Parathyroid adenoma (tissue), 2 donors: Measurements from ENCODE around the gene CFAP100.

Source experiments
- H2AFZ ChIP-seq: fragments of 300-600 bp; sonication (generic); one replicate; pipeline ENCODE4 v1.7.0; 2017; ENCODE audit warnings: antibody characterized with exemption, mild to moderate bottlenecking
- H3K27ac ChIP-seq: fragments of 300-600 bp; sonication (generic); one replicate; pipeline ENCODE4 v1.7.0; 2017
- H3K27me3 ChIP-seq: fragments of 300-600 bp; sonication (generic); one replicate; pipeline ENCODE4 v1.7.0; 2017; ENCODE audit warnings: low read length; ENCODE audit not compliant: control insufficient read depth, insufficient read depth
- H3K36me3 ChIP-seq: fragments of 300-600 bp; sonication (generic); one replicate; pipeline ENCODE4 v1.7.0; 2017; ENCODE audit warnings: low read length; ENCODE audit not compliant: control insufficient read depth, insufficient read depth
- H3K4me1 ChIP-seq: fragments of 300-600 bp; sonication (generic); one replicate; pipeline ENCODE4 v1.7.0; 2017; ENCODE audit warnings: control low read depth
- H3K4me2 ChIP-seq: fragments of 300-600 bp; sonication (generic); one replicate; pipeline ENCODE4 v1.7.0; 2017; ENCODE audit warnings: low read length
- H3K4me3 ChIP-seq: fragments of 300-600 bp; sonication (generic); one replicate; pipeline ENCODE4 v1.7.0; 2017; ENCODE audit warnings: low read depth, low read length
- H3K79me2 ChIP-seq: fragments of 300-600 bp; sonication (generic); one replicate; pipeline ENCODE4 v1.7.0; 2017; ENCODE audit warnings: control low read depth
- H3K9ac ChIP-seq: fragments of 300-600 bp; sonication (generic); one replicate; pipeline ENCODE4 v1.7.0; 2017; ENCODE audit warnings: mild to moderate bottlenecking
- H3K9me3 ChIP-seq: fragments of 300-600 bp; sonication (generic); one replicate; pipeline ENCODE4 v1.7.0; 2017; ENCODE audit warnings: low read length; ENCODE audit not compliant: control insufficient read depth
- TF ChIP-seq, protein P1 (sequence below): fragments of 300-600 bp; sonication (generic); IDR thresholded peaks from one replicate; pipeline ENCODE4 v1.7.0; 2017; ENCODE audit warnings: antibody characterized with exemption, mild to moderate bottlenecking
- donor health status: primary hyperparathyroidism.

The CFAP100 gene

DNA sequence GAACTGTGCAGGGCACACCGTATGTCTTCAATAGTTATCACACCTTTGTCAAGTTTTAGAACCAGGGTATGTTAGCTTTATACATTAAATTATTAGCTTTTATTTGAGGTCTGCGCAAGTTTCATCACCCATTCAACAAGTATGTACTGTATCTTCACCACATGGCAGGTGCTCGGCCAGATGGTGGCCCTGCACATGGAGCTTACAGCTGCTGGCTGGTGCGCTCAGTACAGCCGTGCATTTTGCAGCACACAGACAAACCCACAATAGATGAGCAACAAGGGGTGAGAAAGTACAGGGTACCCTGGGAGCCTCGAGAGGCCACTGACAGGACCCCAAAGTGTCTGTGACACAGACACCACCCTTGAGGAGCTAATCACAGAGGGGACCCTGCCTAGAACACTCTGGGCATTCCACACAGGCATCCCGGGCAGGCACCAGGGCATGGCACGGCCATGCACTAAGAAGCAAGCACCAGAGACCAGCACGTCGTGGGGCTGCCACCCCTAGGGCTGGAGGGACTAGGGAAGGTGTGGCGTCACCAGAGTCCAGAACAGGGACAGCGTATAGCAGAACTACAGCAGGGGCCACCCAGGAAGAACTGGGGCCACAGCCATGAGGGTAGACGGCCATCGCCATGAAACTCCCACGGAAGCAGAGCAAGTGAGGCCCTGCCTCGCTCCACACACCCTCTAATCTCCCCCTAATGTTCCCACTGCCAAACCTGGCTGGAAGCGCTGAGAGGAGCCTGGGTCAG lies 53.6 kb downstream of the CFAP100 start:
- Histone ChIP-seq H3K27me3 (no peaks in the 10 kb centered on the region), H3K4me2 (no peak overlapping the region), H3K79me2 (no peaks in the 10 kb centered on the region), H3K27ac (no peak overlapping the region), H2AFZ (no peak overlapping the region), H3K4me3 (no peak overlapping the region), H3K36me3 (no peaks in the 10 kb centered on the region), H3K4me1 (no peaks in the 10 kb centered on the region), H3K9ac (no peak overlapping the region), H3K9me3 (no peaks in the 10 kb centered on the region)
- TF ChIP-seq, protein P1, sequence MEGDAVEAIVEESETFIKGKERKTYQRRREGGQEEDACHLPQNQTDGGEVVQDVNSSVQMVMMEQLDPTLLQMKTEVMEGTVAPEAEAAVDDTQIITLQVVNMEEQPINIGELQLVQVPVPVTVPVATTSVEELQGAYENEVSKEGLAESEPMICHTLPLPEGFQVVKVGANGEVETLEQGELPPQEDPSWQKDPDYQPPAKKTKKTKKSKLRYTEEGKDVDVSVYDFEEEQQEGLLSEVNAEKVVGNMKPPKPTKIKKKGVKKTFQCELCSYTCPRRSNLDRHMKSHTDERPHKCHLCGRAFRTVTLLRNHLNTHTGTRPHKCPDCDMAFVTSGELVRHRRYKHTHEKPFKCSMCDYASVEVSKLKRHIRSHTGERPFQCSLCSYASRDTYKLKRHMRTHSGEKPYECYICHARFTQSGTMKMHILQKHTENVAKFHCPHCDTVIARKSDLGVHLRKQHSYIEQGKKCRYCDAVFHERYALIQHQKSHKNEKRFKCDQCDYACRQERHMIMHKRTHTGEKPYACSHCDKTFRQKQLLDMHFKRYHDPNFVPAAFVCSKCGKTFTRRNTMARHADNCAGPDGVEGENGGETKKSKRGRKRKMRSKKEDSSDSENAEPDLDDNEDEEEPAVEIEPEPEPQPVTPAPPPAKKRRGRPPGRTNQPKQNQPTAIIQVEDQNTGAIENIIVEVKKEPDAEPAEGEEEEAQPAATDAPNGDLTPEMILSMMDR: no peak

DNA sequence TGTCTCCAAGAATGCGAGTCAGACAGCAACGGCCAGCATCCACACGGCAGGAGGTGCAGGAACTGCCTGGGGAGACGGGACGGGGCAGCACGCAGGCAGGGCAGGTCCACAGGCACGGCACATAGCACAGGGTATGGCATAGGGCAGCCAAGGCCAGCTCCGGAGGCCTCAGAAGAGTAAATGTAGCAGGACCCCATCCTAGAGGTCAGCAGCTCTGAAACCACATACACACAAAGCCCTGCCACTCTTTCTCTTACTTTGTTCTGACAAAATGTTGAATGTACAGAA lies 54.1 kb downstream of the CFAP100 start:
- Histone ChIP-seq H3K9ac (no peak overlapping the region), H3K9me3 (no peaks in the 10 kb centered on the region), H3K4me3 (no peak overlapping the region), H3K4me2 (no peak overlapping the region), H3K27me3 (no peaks in the 10 kb centered on the region), H3K36me3 (no peaks in the 10 kb centered on the region), H3K79me2 (no peaks in the 10 kb centered on the region), H3K27ac (no peak overlapping the region), H3K4me1 (no peaks in the 10 kb centered on the region), H2AFZ (no peak overlapping the region)
- TF ChIP-seq, protein P1: no peak

DNA sequence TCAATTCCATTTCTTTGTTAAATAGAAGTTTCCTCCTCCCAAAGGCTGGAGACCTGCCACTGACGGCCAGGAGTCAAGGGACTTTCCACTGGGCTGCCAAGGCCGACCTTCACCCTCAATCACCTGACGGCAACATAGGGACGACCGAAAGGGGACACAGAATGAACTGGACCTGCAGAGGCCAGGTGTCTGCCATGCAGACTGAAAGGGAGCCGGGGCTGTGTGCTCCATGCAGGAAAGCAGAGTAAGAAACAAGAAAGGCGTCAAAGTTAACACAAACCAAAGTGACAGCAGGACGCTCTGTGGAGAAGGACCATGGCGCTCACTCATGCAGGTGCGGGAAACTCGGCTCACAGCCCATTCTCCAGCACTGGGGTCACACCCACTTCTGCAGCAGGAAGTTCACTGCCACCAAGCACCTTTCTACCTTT lies 54.9 kb downstream of the CFAP100 start:
- Histone ChIP-seq H2AFZ (no peak overlapping the region), H3K27me3 (no peaks in the 10 kb centered on the region), H3K4me3 (no peak overlapping the region), H3K9ac (no peak overlapping the region), H3K4me2 (no peak overlapping the region), H3K9me3 (no peaks in the 10 kb centered on the region), H3K36me3 (no peaks in the 10 kb centered on the region), H3K27ac (no peak overlapping the region), H3K4me1 (no peaks in the 10 kb centered on the region), H3K79me2 (no peaks in the 10 kb centered on the region)
- TF ChIP-seq, protein P1: no peak

DNA sequence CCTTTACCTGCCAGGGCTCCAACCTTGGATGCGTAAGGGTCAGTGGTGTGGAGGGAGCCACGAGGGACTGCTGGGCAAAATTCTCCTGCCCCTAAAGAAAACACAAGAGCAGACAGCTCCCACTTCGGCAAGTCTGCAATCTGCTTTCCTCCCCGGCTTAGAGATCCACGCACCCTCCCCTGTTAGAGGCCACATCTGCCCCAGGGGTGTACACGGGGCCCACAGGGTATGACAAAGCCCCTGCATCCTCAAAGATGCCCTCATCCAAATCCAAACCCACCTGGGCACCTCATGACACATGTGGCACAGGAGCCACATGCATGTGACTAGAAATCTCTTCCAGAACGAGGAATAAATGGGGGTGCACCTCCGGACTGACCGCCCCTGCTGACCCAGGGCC lies 55.5 kb downstream of the CFAP100 start:
- H3K4me2 ChIP-seq: no peak overlapping the region
- H3K27ac ChIP-seq: no peak overlapping the region
- TF ChIP-seq, protein P1: no peak
- no peaks in the 10 kb centered on the region for H3K27me3 ChIP-seq
- H3K4me1 ChIP-seq: no peaks in the 10 kb centered on the region
- no peaks in the 10 kb centered on the region for H3K36me3 ChIP-seq
- H3K9ac ChIP-seq: no peak overlapping the region
- no peaks in the 10 kb centered on the region for H3K9me3 ChIP-seq
- H3K79me2 ChIP-seq: no peaks in the 10 kb centered on the region
- no peak overlapping the region for H2AFZ ChIP-seq
- H3K4me3 ChIP-seq: no peak overlapping the region

DNA sequence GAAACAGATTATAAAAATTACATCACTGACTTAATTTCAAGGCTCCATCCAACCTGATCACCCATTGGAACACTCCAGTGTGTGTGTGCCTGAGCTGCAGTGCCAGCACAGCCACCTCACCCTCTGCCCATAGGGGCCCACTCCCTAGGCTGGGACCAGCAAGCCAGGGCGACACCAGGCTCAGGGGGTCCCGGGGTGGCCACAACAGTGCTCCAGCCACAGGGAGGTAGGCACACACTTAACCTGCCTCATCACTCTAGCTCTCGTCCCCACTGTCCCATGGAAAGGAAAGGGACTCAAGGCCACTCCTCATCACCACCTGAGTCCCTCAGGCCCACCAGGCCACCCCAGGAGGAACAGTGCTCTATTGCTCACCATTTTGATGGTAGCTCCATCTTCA lies 56.0 kb downstream of the CFAP100 start:
- no peaks in the 10 kb centered on the region for H3K27me3 ChIP-seq
- TF ChIP-seq, protein P1: no peak
- no peak overlapping the region for H3K27ac ChIP-seq
- H3K4me2 ChIP-seq: no peak overlapping the region
- H3K36me3 ChIP-seq: no peaks in the 10 kb centered on the region
- H2AFZ ChIP-seq: no peak overlapping the region
- no peaks in the 10 kb centered on the region for H3K79me2 ChIP-seq
- no peak overlapping the region for H3K9ac ChIP-seq
- H3K9me3 ChIP-seq: no peaks in the 10 kb centered on the region
- H3K4me1 ChIP-seq: no peaks in the 10 kb centered on the region
- no peak overlapping the region for H3K4me3 ChIP-seq
